Naive thymus-derived CD4-positive, alpha-beta T cell (primary cell): ENCODE results near the gene KMT5B. TPM values are rescaled to one million over a fixed set of nuclear protein-coding genes. Genes with fewer than 3 reads are reported as not detected.
A peak's percentile ranks its signal among the peaks of the same experiment; 100 is the strongest.

Experiments
- ATAC-seq: fragments of 150-1000 bp; cut with Tn5 transposase; 2 replicates; pipeline ENCODE4 v1.10.0; 2021; ENCODE audit warnings: mild to moderate bottlenecking, moderate library complexity
- CTCF ChIA-PET: fragments of 350-600 bp; sonication (Branson Sonifier 250); formaldehyde crosslinking; loops from one replicate; lab custom pipeline; 2021; ENCODE audit warnings: antibody characterized with exemption; lab: Charles Lee
- POLR2A ChIA-PET: fragments of 350-600 bp; sonication (Branson Sonifier 250); formaldehyde crosslinking; loops from one replicate; lab custom pipeline; 2021; ENCODE audit warnings: antibody characterized with exemption, inconsistent platforms; lab: Charles Lee
- DNase-seq, 9 donors: peaks; one replicate each; pipeline versions ENCODE4 v3.0.0 to v3.0.0-alpha.2; 2020 to 2022; ENCODE audit warnings: mixed read lengths in 1 of 9
- H3K27ac ChIP-seq: one replicate; pipeline ENCODE4 v1.7.0; 2013; ENCODE audit warnings: mild to moderate bottlenecking, low read depth, low read length, moderate library complexity
- H3K27me3 ChIP-seq, 2 donors: one replicate each; pipeline ENCODE4 v1.7.0; 2013; ENCODE audit warnings: low read length in 2 of 2, mild to moderate bottlenecking in 2 of 2, moderate library complexity in 2 of 2; ENCODE audit not compliant: control insufficient read depth in 2 of 2, insufficient read depth in 2 of 2
- H3K36me3 ChIP-seq, 3 experiments: 1 replicate in 2 of 3; 2 replicates in 1 of 3; pipeline ENCODE4 v1.7.0; 2013; ENCODE audit warnings: low read length in 3 of 3, mild to moderate bottlenecking in 3 of 3, moderate library complexity in 1 of 3; ENCODE audit not compliant: insufficient read depth in 3 of 3, control insufficient read depth in 2 of 3
- H3K4me1 ChIP-seq, 2 donors: one replicate each; pipeline ENCODE4 v1.7.0; 2013; ENCODE audit warnings: low read length in 2 of 2, mild to moderate bottlenecking in 2 of 2, moderate library complexity in 1 of 2; ENCODE audit not compliant: control insufficient read depth in 2 of 2, insufficient read depth in 2 of 2
- H3K4me3 ChIP-seq: 2 replicates; pipeline ENCODE4 v1.7.0; 2013; ENCODE audit warnings: mild to moderate bottlenecking, low read length
- H3K9me3 ChIP-seq, 3 experiments: 1 replicate in 2 of 3; 2 replicates in 1 of 3; pipeline ENCODE4 v1.7.0; 2013; ENCODE audit warnings: low read length in 3 of 3; ENCODE audit not compliant: control insufficient read depth in 2 of 3
- H3K27ac Mint-ChIP-seq, 9 donors: one replicate each; pipeline ENCODE4 v1.8.0; 2020 to 2022; ENCODE audit warnings: mixed read lengths in 9 of 9, mild to moderate bottlenecking in 8 of 9, moderate library complexity in 5 of 9, inconsistent platforms in 2 of 9
- H3K27me3 Mint-ChIP-seq, 5 donors: one replicate each; pipeline ENCODE4 v1.8.0; 2021 to 2022; ENCODE audit warnings: mixed read lengths in 5 of 5, mild to moderate bottlenecking in 1 of 5
- H3K36me3 Mint-ChIP-seq, 5 donors: one replicate each; pipeline ENCODE4 v1.8.0; 2020 to 2022; ENCODE audit warnings: mixed read lengths in 5 of 5, mild to moderate bottlenecking in 3 of 5, inconsistent platforms in 1 of 5
- H3K4me1 Mint-ChIP-seq, 7 donors: one replicate each; pipeline ENCODE4 v1.8.0; 2020 to 2022; ENCODE audit warnings: mixed read lengths in 7 of 7, mild to moderate bottlenecking in 3 of 7, inconsistent platforms in 1 of 7
- H3K4me3 Mint-ChIP-seq, 10 donors: one replicate each; pipeline ENCODE4 v1.8.0; 2020 to 2022; ENCODE audit warnings: mild to moderate bottlenecking in 10 of 10, mixed read lengths in 10 of 10, moderate library complexity in 6 of 10, inconsistent platforms in 2 of 10
- H3K9me3 Mint-ChIP-seq, 11 donors: one replicate each; pipeline ENCODE4 v1.8.0; 2020 to 2022; ENCODE audit warnings: mixed read lengths in 11 of 11, mild to moderate bottlenecking in 4 of 11, inconsistent platforms in 1 of 11, moderate library complexity in 1 of 11
- intact Hi-C, 2 donors: fragments of 100-400 bp; cut with micrococcal nuclease; formaldehyde crosslinking; loops; one replicate each; pipeline ENCODE4 v1.15.1; 2023
- polyA plus RNA-seq, 2 donors: library from polyadenylated mRNA; unstranded; fragments of 300-500 nt; fragmentation: Illumina TruSeq; gene quantifications; one replicate each; pipeline ENCODE4 v1.2.3, GENCODE V29; 2021
- total RNA-seq, 6 experiments: library from RNA in 5 of 6; stranded (reverse) in 5 of 6; gene quantifications; 1 replicate in 5 of 6; 2 replicates in 1 of 6; pipeline ENCODE4 v1.2.3 and lab custom pipeline; 2021 to 2026

Gene KMT5B
- total and polyA plus RNA-seq, 7 experiments from 2014 or later = 32.7 to 68.2 (median 43.8) TPM

- POLR2A ChIA-PET = no interaction called here
- no peak for ATAC-seq
- Histone ChIP-seq H3K9me3 (no peaks in the 10 kb centered on the region), H3K36me3 (no peaks in the 10 kb centered on the region), H3K4me1 (no peaks in the 10 kb centered on the region), H3K27ac (no peak overlapping the region), H3K27me3 (no peaks in the 10 kb centered on the region), H3K4me3 (no peak overlapping the region)
- H3K9me3 Mint-ChIP-seq = no peaks in the 10 kb centered on the region
- CTCF ChIA-PET = no interaction called here
- no peak for DNase-seq
- H3K27ac Mint-ChIP-seq = no peak overlapping the region
- no peak overlapping the region for H3K4me3 Mint-ChIP-seq
- H3K36me3 Mint-ChIP-seq = no peaks in the 10 kb centered on the region
- H3K4me1 Mint-ChIP-seq = peaks cover 0 to 15% (median 5%) of the 10 kb centered on the region in 7 donors
- no peaks in the 10 kb centered on the region for H3K27me3 Mint-ChIP-seq
- intact Hi-C loops = no loop called here
These were observed 64.2 kb downstream of the KMT5B start for GRCh38 chr11:68148879-68149278.

GRCh38 chr11:68148071-68148805 is 64.9 kb downstream of the KMT5B start:
- H3K9me3 Mint-ChIP-seq = no peaks in the 10 kb centered on the region
- no peak overlapping the region for H3K4me3 Mint-ChIP-seq
- Histone ChIP-seq H3K4me1 (no peaks in the 10 kb centered on the region), H3K36me3 (no peaks in the 10 kb centered on the region), H3K27ac (no peak overlapping the region), H3K27me3 (no peaks in the 10 kb centered on the region), H3K9me3 (no peaks in the 10 kb centered on the region), H3K4me3 (no peak overlapping the region)
- ChIA-PET POLR2A (no interaction called here), CTCF (interaction anchor here (0.6 kb wide), 1 partner anchor 137 kb away, joined by 3 read pairs; no protein-coding TSS in a partner anchor)
- intact Hi-C loops = no loop called here
- H3K27ac Mint-ChIP-seq = peak overlapping the region in 1 of 9 donors; percentile 78
- ATAC-seq (no peak), DNase-seq (no peak)
- H3K4me1 Mint-ChIP-seq = peaks cover 0 to 15% (median 5%) of the 10 kb centered on the region in 7 donors
- no peaks in the 10 kb centered on the region for H3K27me3 Mint-ChIP-seq
- H3K36me3 Mint-ChIP-seq = no peaks in the 10 kb centered on the region

GRCh38 chr11:68146704-68147474 is 66.2 kb downstream of the KMT5B start:
- no peaks in the 10 kb centered on the region for H3K36me3 ChIP-seq
- ChIA-PET POLR2A (no interaction called here), CTCF (no interaction called here)
- peak overlapping the region in 1 of 9 donors; percentile 30 for H3K27ac Mint-ChIP-seq
- no peaks in the 10 kb centered on the region for H3K27me3 ChIP-seq
- no peak for DNase-seq
- H3K9me3 ChIP-seq = no peaks in the 10 kb centered on the region
- no peak overlapping the region for H3K27ac ChIP-seq
- H3K9me3 Mint-ChIP-seq = no peaks in the 10 kb centered on the region
- no peak for ATAC-seq
- H3K36me3 Mint-ChIP-seq = no peaks in the 10 kb centered on the region
- intact Hi-C loops = no loop called here
- H3K4me3 Mint-ChIP-seq = no peak overlapping the region
- peaks cover 3 to 15% (median 8%) of the 10 kb centered on the region in 7 donors for H3K4me1 Mint-ChIP-seq
- no peaks in the 10 kb centered on the region for H3K27me3 Mint-ChIP-seq
- H3K4me1 ChIP-seq = peaks cover 5 to 6% of the 10 kb centered on the region in 2 donors
- no peak overlapping the region for H3K4me3 ChIP-seq

- ChIA-PET POLR2A (no interaction called here), CTCF (no interaction called here)
- no peaks in the 10 kb centered on the region for H3K9me3 Mint-ChIP-seq
- H3K4me1 ChIP-seq = peaks cover 5 to 12% of the 10 kb centered on the region in 2 donors
- no peak overlapping the region for H3K27ac ChIP-seq
- peaks cover 4 to 19% (median 10%) of the 10 kb centered on the region in 7 donors for H3K4me1 Mint-ChIP-seq
- peak overlapping the region in 1 of 9 donors; percentile 25 for H3K27ac Mint-ChIP-seq
- DNase-seq = no peak
- peak; percentile 67 for ATAC-seq
- H3K36me3 ChIP-seq = no peaks in the 10 kb centered on the region
- H3K4me3 ChIP-seq = no peak overlapping the region
- intact Hi-C loops = no loop called here
- H3K36me3 Mint-ChIP-seq = no peaks in the 10 kb centered on the region
- H3K27me3 Mint-ChIP-seq = no peaks in the 10 kb centered on the region
- H3K27me3 ChIP-seq = no peaks in the 10 kb centered on the region
- no peak overlapping the region for H3K4me3 Mint-ChIP-seq
- no peaks in the 10 kb centered on the region for H3K9me3 ChIP-seq
These were observed 67.0 kb downstream of the KMT5B start for GRCh38 chr11:68146010-68146540.

- CTCF ChIA-PET = no interaction called here
- H3K27me3 Mint-ChIP-seq = peaks cover 0 to under 1% (median 0%) of the 10 kb centered on the region in 5 donors
- H3K36me3 ChIP-seq = no peaks in the 10 kb centered on the region
- peaks cover 4 to 21% (median 10%) of the 10 kb centered on the region in 7 donors for H3K4me1 Mint-ChIP-seq
- H3K36me3 Mint-ChIP-seq = no peaks in the 10 kb centered on the region
- ATAC-seq (no peak), DNase-seq (no peak)
- intact Hi-C loops = no loop called here
- POLR2A ChIA-PET = no interaction called here
- peaks cover 5 to 12% of the 10 kb centered on the region in 2 donors for H3K4me1 ChIP-seq
- no peak overlapping the region for H3K27ac ChIP-seq
- H3K4me3 Mint-ChIP-seq = no peak overlapping the region
- H3K9me3 Mint-ChIP-seq = no peaks in the 10 kb centered on the region
- H3K4me3 ChIP-seq = no peak overlapping the region
- H3K27me3 ChIP-seq = no peaks in the 10 kb centered on the region
- H3K9me3 ChIP-seq = no peaks in the 10 kb centered on the region
- H3K27ac Mint-ChIP-seq = peak overlapping the region in 1 of 9 donors; percentile 45
These were observed 67.8 kb downstream of the KMT5B start for GRCh38 chr11:68145120-68145866.

GRCh38 chr11:68143310-68143689 is 69.8 kb downstream of the KMT5B start:
- Mint-ChIP-seq H3K36me3 (no peaks in the 10 kb centered on the region), H3K27ac (no peak overlapping the region)
- peaks cover 5 to 12% of the 10 kb centered on the region in 2 donors for H3K4me1 ChIP-seq

More at GRCh38 chr11:68143310-68143689, 69.8 kb downstream of the KMT5B start:
- H3K27me3 ChIP-seq = no peaks in the 10 kb centered on the region
- DNase-seq = no peak
- no peak overlapping the region for H3K4me3 ChIP-seq
- peaks cover 0 to 2% (median 0%) of the 10 kb centered on the region in 5 donors for H3K27me3 Mint-ChIP-seq
- H3K4me1 Mint-ChIP-seq = peaks cover 4 to 20% (median 10%) of the 10 kb centered on the region in 7 donors
- H3K27ac ChIP-seq = no peak overlapping the region
- H3K9me3 ChIP-seq = no peaks in the 10 kb centered on the region
- H3K4me3 Mint-ChIP-seq = no peak overlapping the region
- no peaks in the 10 kb centered on the region for H3K36me3 ChIP-seq
- H3K9me3 Mint-ChIP-seq = no peaks in the 10 kb centered on the region
- CTCF ChIA-PET = no interaction called here
- intact Hi-C loops = no loop called here
- POLR2A ChIA-PET = no interaction called here
- no peak for ATAC-seq
